Upper lobe of left lung (tissue), 6 donors: ENCODE measurements around the gene PDE4D. TPM values are rescaled to one million over a fixed set of nuclear protein-coding genes. Genes with fewer than 3 reads are reported as not detected.

ENCODE experiments used
- ATAC-seq, 2 donors: fragments of 200-7000 bp; cut with Tn5 transposase; one replicate each; pipeline ENCODE4 v1.9.1; 2022; ENCODE audit warnings: mild to moderate bottlenecking in 2 of 2, moderate library complexity in 2 of 2; ENCODE audit not compliant: low FRiP score in 2 of 2
- DNase-seq, 2 donors: peaks; one replicate each; pipeline ENCODE4 v3.0.0-alpha.2; 2019 to 2020
- H3K27ac ChIP-seq, 4 donors: fragments of 200-600 bp; sonication (generic); one replicate each; pipeline ENCODE4 v1.5.1; 2016 to 2019
- H3K27me3 ChIP-seq, 4 donors: fragments of 200-600 bp; sonication (generic); one replicate each; pipeline ENCODE4 v1.5.1; 2017 to 2019
- H3K36me3 ChIP-seq, 4 donors: fragments of 200-600 bp; sonication (generic); one replicate each; pipeline ENCODE4 v1.5.1; 2016 to 2019
- H3K4me1 ChIP-seq, 4 donors: fragments of 200-600 bp; sonication (generic); one replicate each; pipeline ENCODE4 v1.5.1; 2018 to 2019
- H3K4me3 ChIP-seq, 4 donors: fragments of 200-600 bp; sonication (generic); one replicate each; pipeline ENCODE4 v1.5.1; 2017 to 2019; ENCODE audit warnings: mild to moderate bottlenecking in 2 of 4, moderate library complexity in 1 of 4
- H3K9me3 ChIP-seq, 4 donors: fragments of 200-600 bp; sonication (generic); one replicate each; pipeline ENCODE4 v1.5.1; 2018 to 2019
- EP300 ChIP-seq, 4 donors: sonication (generic); formaldehyde crosslinking; IDR thresholded peaks; one replicate each; pipeline ENCODE4 v1.5.1; 2017; ENCODE audit warnings: antibody characterized with exemption in 4 of 4, control low read depth in 2 of 4
- POLR2A ChIP-seq, 4 donors: fragments of 450-650 bp; IDR thresholded peaks; one replicate each; pipeline ENCODE4 v1.5.1; 2016 to 2017; ENCODE audit warnings: antibody characterized with exemption in 4 of 4, mild to moderate bottlenecking in 2 of 4
- POLR2AphosphoS5 ChIP-seq, 2 donors: sonication (generic); formaldehyde crosslinking; IDR thresholded peaks; one replicate each; pipeline ENCODE4 v1.5.1; 2017; ENCODE audit warnings: antibody characterized with exemption in 2 of 2
- WGBS, 2 donors: methylation state at CpG; one replicate each; pipeline ENCODE4 v1.1.5; 2017 to 2018; 5-methylcytosine and 5-hydroxymethylcytosine counted together
- total RNA-seq, 6 donors: library from RNA; depleted of rRNA in 4 of 6; stranded (reverse); fragments of >200 nt in 4 of 6; gene quantifications; one replicate each; pipeline versions ENCODE4 v1.1.0 to v1.2.1, GENCODE V29; 2016 to 2021
- TF ChIP-seq, protein P1 (sequence below), 6 experiments: fragments of 450-650 bp in 4 of 6; fragments of 200-600 bp in 2 of 6; sonication (generic) in 2 of 6; IDR thresholded peaks; one replicate each; pipeline ENCODE4 v1.5.1; 2016 to 2019; ENCODE audit warnings: antibody characterized with exemption in 6 of 6
- donor health status: DM: no; HTN: no; CAD: no; lungs with moderate emphysema.
- donor health status: DM: no; HTN: yes; CAD: no; lungs with severe emphysema.

PDE4D gene
- total RNA-seq, 6 donors from 2014 or later = 50.4 to 188 (median 84.0) TPM

DNA sequence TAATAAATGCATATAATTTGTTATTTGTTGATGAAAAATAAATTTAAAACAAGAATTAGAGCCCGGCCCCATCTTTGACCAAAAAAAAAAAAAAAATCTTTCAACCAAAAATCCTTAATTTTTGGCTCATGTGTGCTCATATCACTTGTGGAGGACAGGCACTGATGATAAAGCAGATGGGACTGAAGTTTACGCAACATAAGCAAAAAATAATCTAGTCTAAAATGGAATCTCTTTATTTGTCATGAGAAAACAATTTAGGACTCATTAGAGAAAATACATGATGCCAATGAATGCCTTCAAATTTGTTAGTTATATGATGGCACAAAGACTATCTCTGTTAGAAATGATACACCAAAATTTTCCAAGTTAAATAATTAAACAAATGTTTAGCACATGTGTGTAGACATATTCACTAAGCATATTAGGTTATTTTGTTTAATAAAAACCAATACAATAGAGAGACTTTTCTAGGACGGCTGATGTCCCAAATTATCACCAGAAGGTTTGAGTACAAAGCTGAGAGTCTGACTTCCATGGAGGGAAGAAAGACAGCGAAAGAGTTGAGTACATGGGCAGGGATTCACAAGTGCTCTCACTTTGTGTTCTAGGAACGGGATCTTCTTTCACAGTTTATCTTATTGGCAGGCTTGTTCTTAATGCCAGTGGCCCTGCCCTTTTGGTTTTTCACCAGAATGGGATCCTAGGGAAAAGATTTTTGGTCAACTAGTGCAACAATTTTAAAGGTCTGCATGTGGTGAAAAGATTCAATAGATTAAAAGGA lies 689.2 kb downstream of the PDE4D start:
- H3K27me3 ChIP-seq = no peaks in the 10 kb centered on the region
- TF ChIP-seq EP300 (IDR thresholded peaks at IDR 0.05) (no peak), POLR2AphosphoS5 (IDR thresholded peaks at IDR 0.05) (no peak), POLR2A (IDR thresholded peaks at IDR 0.05) (no peak)
- TF ChIP-seq, protein P1, sequence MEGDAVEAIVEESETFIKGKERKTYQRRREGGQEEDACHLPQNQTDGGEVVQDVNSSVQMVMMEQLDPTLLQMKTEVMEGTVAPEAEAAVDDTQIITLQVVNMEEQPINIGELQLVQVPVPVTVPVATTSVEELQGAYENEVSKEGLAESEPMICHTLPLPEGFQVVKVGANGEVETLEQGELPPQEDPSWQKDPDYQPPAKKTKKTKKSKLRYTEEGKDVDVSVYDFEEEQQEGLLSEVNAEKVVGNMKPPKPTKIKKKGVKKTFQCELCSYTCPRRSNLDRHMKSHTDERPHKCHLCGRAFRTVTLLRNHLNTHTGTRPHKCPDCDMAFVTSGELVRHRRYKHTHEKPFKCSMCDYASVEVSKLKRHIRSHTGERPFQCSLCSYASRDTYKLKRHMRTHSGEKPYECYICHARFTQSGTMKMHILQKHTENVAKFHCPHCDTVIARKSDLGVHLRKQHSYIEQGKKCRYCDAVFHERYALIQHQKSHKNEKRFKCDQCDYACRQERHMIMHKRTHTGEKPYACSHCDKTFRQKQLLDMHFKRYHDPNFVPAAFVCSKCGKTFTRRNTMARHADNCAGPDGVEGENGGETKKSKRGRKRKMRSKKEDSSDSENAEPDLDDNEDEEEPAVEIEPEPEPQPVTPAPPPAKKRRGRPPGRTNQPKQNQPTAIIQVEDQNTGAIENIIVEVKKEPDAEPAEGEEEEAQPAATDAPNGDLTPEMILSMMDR (IDR thresholded peaks at IDR 0.05) = no peak
- H3K36me3 ChIP-seq = no peaks in the 10 kb centered on the region
- WGBS, 2 donors = 83 to 84% methylated on average over 5 of the region's 5 CpGs
- H3K4me1 ChIP-seq = peaks cover 0 to 3% (median 0%) of the 10 kb centered on the region in 4 donors
- ATAC-seq (no peak), DNase-seq (no peak)
- H3K9me3 ChIP-seq = no peaks in the 10 kb centered on the region
- H3K4me3 ChIP-seq = no peak overlapping the region
- H3K27ac ChIP-seq = no peak overlapping the region

DNA sequence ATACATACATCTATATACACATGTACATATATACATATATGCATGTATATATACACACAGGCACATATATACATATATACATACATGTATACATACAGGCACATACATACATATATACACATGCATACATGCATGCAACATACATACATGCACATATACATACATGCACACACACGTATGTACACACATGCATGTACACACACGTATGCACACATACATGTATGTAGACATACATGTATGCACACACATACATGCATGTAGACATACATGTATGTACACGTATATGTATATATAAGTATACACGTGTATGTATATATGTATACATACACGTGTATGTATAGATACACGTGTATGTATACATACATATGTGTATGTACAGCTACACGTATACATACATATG lies 693.7 kb downstream of the PDE4D start:
- H3K4me3 ChIP-seq = no peak overlapping the region
- H3K4me1 ChIP-seq = no peaks in the 10 kb centered on the region
- no peaks in the 10 kb centered on the region for H3K9me3 ChIP-seq
- no peak for ATAC-seq
- H3K27ac ChIP-seq = no peak overlapping the region
- TF ChIP-seq, protein P1 (IDR thresholded peaks at IDR 0.05) = no peak
- no peak for TF ChIP-seq POLR2AphosphoS5 (IDR thresholded peaks at IDR 0.05)
- no peak for TF ChIP-seq EP300 (IDR thresholded peaks at IDR 0.05)
- TF ChIP-seq POLR2A (IDR thresholded peaks at IDR 0.05) = no peak
- 76 to 87% methylated on average over 7 of the region's 7 CpGs for WGBS, 2 donors
- H3K27me3 ChIP-seq = no peaks in the 10 kb centered on the region
- DNase-seq = no peak
- no peaks in the 10 kb centered on the region for H3K36me3 ChIP-seq

DNA sequence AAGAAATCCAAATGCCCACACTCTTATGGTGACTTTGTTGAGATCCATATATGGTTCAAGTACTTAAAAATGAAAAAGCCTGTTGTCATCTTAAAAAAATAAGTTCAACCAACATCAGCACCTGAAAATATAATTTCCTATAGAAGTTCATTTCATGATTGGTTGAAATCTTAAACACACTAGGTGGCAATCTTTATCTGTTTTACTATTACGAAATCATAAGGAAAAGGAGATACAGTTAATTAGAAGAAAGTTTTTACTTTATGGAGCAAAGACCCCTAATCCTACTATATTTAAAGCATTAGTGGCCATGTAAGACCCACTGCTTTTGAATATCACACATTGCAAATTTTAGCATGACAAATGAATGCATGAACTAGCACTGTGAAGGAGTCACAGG lies 694.7 kb downstream of the PDE4D start:
- Histone ChIP-seq H3K27ac (no peak overlapping the region), H3K9me3 (no peaks in the 10 kb centered on the region), H3K4me1 (no peaks in the 10 kb centered on the region), H3K36me3 (no peaks in the 10 kb centered on the region), H3K4me3 (no peak overlapping the region), H3K27me3 (no peaks in the 10 kb centered on the region)
- TF ChIP-seq EP300 (IDR thresholded peaks at IDR 0.05) (no peak), POLR2AphosphoS5 (IDR thresholded peaks at IDR 0.05) (no peak), POLR2A (IDR thresholded peaks at IDR 0.05) (no peak)
- TF ChIP-seq, protein P1 (IDR thresholded peaks at IDR 0.05) = no peak
- WGBS, 2 donors = 93 to 94% methylated on average over 1 of the region's 1 CpG
- DNase-seq (no peak), ATAC-seq (no peak)

GRCh38 chr5:59198365-59198764 lies 695.2 kb downstream of the PDE4D start:
- H3K27ac ChIP-seq = no peak overlapping the region
- no peaks in the 10 kb centered on the region for H3K4me1 ChIP-seq
- 85 to 88% methylated on average over 2 of the region's 2 CpGs for WGBS, 2 donors
- no peak for TF ChIP-seq POLR2A (IDR thresholded peaks at IDR 0.05)
- TF ChIP-seq, protein P1 (IDR thresholded peaks at IDR 0.05) = no peak
- no peak for TF ChIP-seq POLR2AphosphoS5 (IDR thresholded peaks at IDR 0.05)
- no peak for TF ChIP-seq EP300 (IDR thresholded peaks at IDR 0.05)
- H3K4me3 ChIP-seq = no peak overlapping the region
- no peaks in the 10 kb centered on the region for H3K36me3 ChIP-seq
- H3K9me3 ChIP-seq = no peaks in the 10 kb centered on the region
- ATAC-seq (no peak), DNase-seq (no peak)
- H3K27me3 ChIP-seq = no peaks in the 10 kb centered on the region

DNA sequence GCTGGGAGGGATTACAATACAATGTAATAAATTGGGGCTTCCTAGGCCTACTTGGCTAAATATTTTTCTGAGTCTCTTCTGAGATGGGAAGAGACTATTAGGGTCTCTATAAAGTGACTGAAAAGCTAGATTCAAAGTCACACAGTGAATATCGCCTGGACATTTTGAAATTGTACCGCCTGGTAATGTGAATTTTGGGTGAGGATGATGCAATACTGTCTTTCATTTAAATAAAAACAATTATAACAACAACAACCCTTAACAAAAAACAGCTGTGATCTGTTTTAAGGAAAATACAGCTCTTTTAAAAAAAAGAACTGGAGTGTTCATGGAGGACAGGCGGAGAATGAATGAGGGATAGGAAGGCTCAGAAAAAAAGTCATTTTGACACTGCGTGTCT lies 695.6 kb downstream of the PDE4D start:
- WGBS, 2 donors = 68% methylated on average over 4 of the region's 4 CpGs
- no peak overlapping the region for H3K27ac ChIP-seq
- no peak for DNase-seq
- no peaks in the 10 kb centered on the region for H3K4me1 ChIP-seq
- no peaks in the 10 kb centered on the region for H3K27me3 ChIP-seq
- no peaks in the 10 kb centered on the region for H3K9me3 ChIP-seq
- no peaks in the 10 kb centered on the region for H3K36me3 ChIP-seq
- no peak overlapping the region for H3K4me3 ChIP-seq
- no peak for TF ChIP-seq POLR2A (IDR thresholded peaks at IDR 0.05)
- no peak for ATAC-seq
